CD14-positive monocyte (primary cell): ENCODE data around the gene RAMP2. TPM values are rescaled to one million over a fixed set of nuclear protein-coding genes. Genes with fewer than 3 reads are reported as not detected.
A peak's percentile ranks its signal among the peaks of the same experiment; 100 is the strongest.
"Not testable (repeated sequence)": the region's sequence is repeated elsewhere in the genome, so short reads cannot be mapped to it uniquely, and the experiment has no call there.

Experiments
- DNase-seq, 3 donors: peaks; one replicate each; pipeline ENCODE4 v3.0.0-alpha.2; 2011 to 2022
- H2AFZ ChIP-seq: 2 replicates; pipeline ENCODE4 v1.6.0; 2012; ENCODE audit warnings: mild to moderate bottlenecking, low read depth, low read length, inconsistent platforms; ENCODE audit not compliant: insufficient read depth, poor library complexity, severe bottlenecking
- H3K27ac ChIP-seq, 2 donors: 1 replicate in 1 of 2; 2 replicates in 1 of 2; pipeline ENCODE4 v1.5.1; 2012 to 2013; ENCODE audit warnings: low read length in 2 of 2, control low read depth in 1 of 2, inconsistent platforms in 1 of 2, low read depth in 1 of 2, mild to moderate bottlenecking in 1 of 2
- H3K27me3 ChIP-seq, 2 donors: one replicate each; pipeline versions ENCODE4 v1.6.0 to v1.6.1; 2011 to 2013; ENCODE audit warnings: low read length in 2 of 2; ENCODE audit not compliant: control insufficient read depth in 2 of 2, insufficient read depth in 2 of 2
- H3K36me3 ChIP-seq, 2 donors: replicated peaks in 1 of 2; 1 replicate in 1 of 2; 2 replicates in 1 of 2; pipeline versions ENCODE4 v1.5.1 to v1.6.1; 2012 to 2013; ENCODE audit warnings: low read length in 2 of 2, control low read depth in 1 of 2, inconsistent platforms in 1 of 2, mild to moderate bottlenecking in 1 of 2; ENCODE audit not compliant: insufficient read depth in 2 of 2, control insufficient read depth in 1 of 2
- H3K4me1 ChIP-seq, 2 donors: 1 replicate in 1 of 2; 2 replicates in 1 of 2; pipeline versions ENCODE4 v1.5.1 to v1.6.1; 2012 to 2013; ENCODE audit warnings: low read length in 2 of 2, control low read depth in 1 of 2, inconsistent platforms in 1 of 2, mild to moderate bottlenecking in 1 of 2, moderate library complexity in 1 of 2; ENCODE audit not compliant: insufficient read depth in 2 of 2, control insufficient read depth in 1 of 2
- H3K4me2 ChIP-seq: replicated peaks from 2 replicates; pipeline ENCODE3; 2012; ENCODE audit warnings: low read length, moderate library complexity, mild to moderate bottlenecking; ENCODE audit not compliant: poor library complexity, severe bottlenecking; ENCODE audit errors: extremely low read depth
- H3K4me3 ChIP-seq, 3 experiments: fragments of 200-600 bp in 1 of 3; sonication (generic) in 1 of 3; replicated peaks in 1 of 3; 1 replicate in 2 of 3; 2 replicates in 1 of 3; pipeline ENCODE4 v1.5.1; 2011 to 2013; ENCODE audit warnings: low read length in 3 of 3, mild to moderate bottlenecking in 3 of 3, control low read depth in 2 of 3, low read depth in 2 of 3, inconsistent platforms in 1 of 3, moderate library complexity in 1 of 3
- H3K79me2 ChIP-seq: 2 replicates; pipeline ENCODE4 v1.6.0; 2012; ENCODE audit warnings: mild to moderate bottlenecking, control low read depth, inconsistent platforms, low read length, moderate library complexity; ENCODE audit not compliant: insufficient read depth
- H3K9ac ChIP-seq: 2 replicates; pipeline ENCODE4 v1.6.0; 2017; ENCODE audit warnings: low read length, mild to moderate bottlenecking; ENCODE audit not compliant: insufficient read depth, poor library complexity, severe bottlenecking
- H3K9me3 ChIP-seq, 2 donors: replicated peaks in 1 of 2; 1 replicate in 1 of 2; 2 replicates in 1 of 2; pipeline versions ENCODE4 v1.5.1 to v1.6.1; 2012 to 2013; ENCODE audit warnings: low read length in 2 of 2, control low read depth in 1 of 2; ENCODE audit not compliant: control insufficient read depth in 1 of 2, insufficient read depth in 1 of 2
- H4K20me1 ChIP-seq: 2 replicates; pipeline ENCODE4 v1.6.0; 2012; ENCODE audit warnings: mild to moderate bottlenecking, low read length, control low read depth, moderate library complexity; ENCODE audit not compliant: insufficient read depth
- H3K27ac Mint-ChIP-seq, 7 donors: one replicate each; pipeline ENCODE4 v1.8.0; 2020; ENCODE audit warnings: mild to moderate bottlenecking in 7 of 7, mixed read lengths in 7 of 7, moderate library complexity in 6 of 7, inconsistent platforms in 2 of 7
- H3K27me3 Mint-ChIP-seq, 3 donors: one replicate each; pipeline ENCODE4 v1.8.0; 2021 to 2022; ENCODE audit warnings: low read depth in 3 of 3, mild to moderate bottlenecking in 3 of 3, mixed read lengths in 3 of 3, moderate library complexity in 3 of 3, inconsistent platforms in 1 of 3
- H3K36me3 Mint-ChIP-seq, 2 donors: one replicate each; pipeline ENCODE4 v1.8.0; 2020; ENCODE audit warnings: mixed read lengths in 2 of 2, inconsistent platforms in 1 of 2, mild to moderate bottlenecking in 1 of 2
- H3K4me1 Mint-ChIP-seq: one replicate; pipeline ENCODE4 v1.8.0; 2020; ENCODE audit warnings: mild to moderate bottlenecking, mixed read lengths
- H3K4me3 Mint-ChIP-seq, 2 donors: one replicate each; pipeline ENCODE4 v1.8.0; 2020; ENCODE audit warnings: mild to moderate bottlenecking in 2 of 2, mixed read lengths in 2 of 2, moderate library complexity in 1 of 2
- H3K9me3 Mint-ChIP-seq, 7 donors: one replicate each; pipeline ENCODE4 v1.8.0; 2020 to 2022; ENCODE audit warnings: mixed read lengths in 7 of 7, mild to moderate bottlenecking in 6 of 7, moderate library complexity in 6 of 7, inconsistent platforms in 2 of 7
- WGBS: methylation state at CpG from one replicate; pipeline ENCODE4 v1.1.5; 2013; ENCODE audit warnings: missing lambda C conversion rate; ENCODE audit not compliant: insufficient coverage; 5-methylcytosine and 5-hydroxymethylcytosine counted together
- intact Hi-C, 2 donors: fragments of 100-400 bp; cut with micrococcal nuclease; formaldehyde crosslinking; loops; one replicate each; pipeline versions ENCODE4 v1.15.0 to v1.15.1; 2023
- polyA plus RNA-seq, 3 donors: library from polyadenylated mRNA; depleted of rRNA in 1 of 3; unstranded in 2 of 3; stranded (reverse) in 1 of 3; fragments of 300-500 nt in 2 of 3; fragments of >200 nt in 1 of 3; fragmentation: Illumina TruSeq in 2 of 3; gene quantifications; 1 replicate in 2 of 3; 2 replicates in 1 of 3; pipeline ENCODE4 v1.2.3, GENCODE V29; 2012 to 2021
- TF ChIP-seq, protein P1 (sequence below): fragments of 200-600 bp; IDR thresholded peaks from one replicate; pipeline ENCODE4 v1.8.0; 2022; ENCODE audit warnings: antibody characterized with exemption, mild to moderate bottlenecking

The RAMP2 gene
- polyA plus RNA-seq, 3 donors, result not detected

GRCh38 chr17:42725143-42725542, 35.9 kb upstream of the RAMP2 start:
- Mint-ChIP-seq H3K4me3 (no peak overlapping the region), H3K27me3 (no peaks in the 10 kb centered on the region), H3K36me3 (peaks cover 65 to 93% of the 10 kb centered on the region in 2 donors), H3K9me3 (no peaks in the 10 kb centered on the region), H3K27ac (no peak overlapping the region), H3K4me1 (no peaks in the 10 kb centered on the region)
- no peaks in the 10 kb centered on the region for H3K79me2 ChIP-seq
- H3K27ac ChIP-seq, result no peak overlapping the region
- H3K9ac ChIP-seq, result no peak overlapping the region
- peaks cover 11% of the 10 kb centered on the region for H4K20me1 ChIP-seq
- H3K9me3 ChIP-seq, result no peaks in the 10 kb centered on the region
- intact Hi-C loops, result loop anchor here in 1 of 2 donors (2.0 to 10.0 kb wide), 2 partner anchors 38 to 210 kb away; no protein-coding TSS in a partner anchor
- no peaks in the 10 kb centered on the region for H3K27me3 ChIP-seq
- WGBS, result 100% methylated on average over 1 of the region's 6 CpGs
- no peak overlapping the region for H3K4me2 ChIP-seq
- DNase-seq, result no peak
- H3K36me3 ChIP-seq, result peaks cover 63 to 87% of the 10 kb centered on the region in 2 donors
- H2AFZ ChIP-seq, result no peak overlapping the region
- H3K4me1 ChIP-seq, result no peaks in the 10 kb centered on the region
- no peak overlapping the region for H3K4me3 ChIP-seq
- TF ChIP-seq, protein P1, sequence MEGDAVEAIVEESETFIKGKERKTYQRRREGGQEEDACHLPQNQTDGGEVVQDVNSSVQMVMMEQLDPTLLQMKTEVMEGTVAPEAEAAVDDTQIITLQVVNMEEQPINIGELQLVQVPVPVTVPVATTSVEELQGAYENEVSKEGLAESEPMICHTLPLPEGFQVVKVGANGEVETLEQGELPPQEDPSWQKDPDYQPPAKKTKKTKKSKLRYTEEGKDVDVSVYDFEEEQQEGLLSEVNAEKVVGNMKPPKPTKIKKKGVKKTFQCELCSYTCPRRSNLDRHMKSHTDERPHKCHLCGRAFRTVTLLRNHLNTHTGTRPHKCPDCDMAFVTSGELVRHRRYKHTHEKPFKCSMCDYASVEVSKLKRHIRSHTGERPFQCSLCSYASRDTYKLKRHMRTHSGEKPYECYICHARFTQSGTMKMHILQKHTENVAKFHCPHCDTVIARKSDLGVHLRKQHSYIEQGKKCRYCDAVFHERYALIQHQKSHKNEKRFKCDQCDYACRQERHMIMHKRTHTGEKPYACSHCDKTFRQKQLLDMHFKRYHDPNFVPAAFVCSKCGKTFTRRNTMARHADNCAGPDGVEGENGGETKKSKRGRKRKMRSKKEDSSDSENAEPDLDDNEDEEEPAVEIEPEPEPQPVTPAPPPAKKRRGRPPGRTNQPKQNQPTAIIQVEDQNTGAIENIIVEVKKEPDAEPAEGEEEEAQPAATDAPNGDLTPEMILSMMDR, result no peak

DNA sequence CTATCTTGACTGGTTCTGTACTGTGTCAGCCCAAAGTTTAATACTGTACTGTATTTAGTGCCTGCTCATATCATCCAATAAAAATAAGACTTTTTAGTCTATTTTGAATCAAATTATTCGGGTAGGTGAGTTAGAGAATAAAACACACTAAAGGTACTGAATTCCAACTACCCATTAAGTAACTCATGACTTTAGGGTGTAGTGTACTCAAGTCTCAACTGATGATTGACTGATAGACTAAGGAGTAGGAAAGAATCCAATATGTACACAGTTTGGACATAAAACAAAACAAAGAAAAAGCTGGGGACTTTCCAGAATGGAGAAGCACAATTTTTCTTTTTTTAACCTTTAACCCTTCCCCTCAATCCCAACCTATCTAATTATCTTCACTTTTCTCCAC, 20.3 kb upstream of the RAMP2 start:
- Histone ChIP-seq H3K36me3 (peaks cover 0 to 4% of the 10 kb centered on the region in 2 donors), H3K9me3 (no peaks in the 10 kb centered on the region), H3K27me3 (peaks cover 0 to under 1% of the 10 kb centered on the region in 2 donors), H4K20me1 (peaks cover 77% of the 10 kb centered on the region), H2AFZ (no peak overlapping the region), H3K9ac (no peak overlapping the region), H3K4me3 (no peak overlapping the region), H3K79me2 (peaks cover 47% of the 10 kb centered on the region), H3K4me2 (no peak overlapping the region), H3K4me1 (peaks cover 19 to 24% of the 10 kb centered on the region in 2 donors), H3K27ac (no peak overlapping the region)
- Mint-ChIP-seq H3K9me3 (peaks cover 0 to 3% (median 0%) of the 10 kb centered on the region in 7 donors), H3K36me3 (peaks cover 0 to 5% of the 10 kb centered on the region in 2 donors), H3K4me1 (peaks cover 22% of the 10 kb centered on the region), H3K27ac (no peak overlapping the region), H3K4me3 (no peak overlapping the region), H3K27me3 (peaks cover 0 to 5% (median 5%) of the 10 kb centered on the region in 3 donors)
- WGBS, result no CpG with 5 or more reads among the region's 1 CpG
- intact Hi-C loops, result no loop called here
- DNase-seq, result no peak
- TF ChIP-seq, protein P1, result no peak

- WGBS, result 100% methylated on average over 4 of the region's 11 CpGs
Measured at GRCh38 chr17:42742916-42743315, 18.1 kb upstream of the RAMP2 start.

More at GRCh38 chr17:42742916-42743315, 18.1 kb upstream of the RAMP2 start:
- DNase-seq, H3K27ac ChIP-seq, H3K36me3 Mint-ChIP-seq, H3K36me3 ChIP-seq, H3K27me3 ChIP-seq, H3K9me3 ChIP-seq, intact Hi-C loops, H3K4me2 ChIP-seq, H3K4me3 Mint-ChIP-seq, H3K9me3 Mint-ChIP-seq, H2AFZ ChIP-seq, H3K4me3 ChIP-seq, H3K9ac ChIP-seq: not testable (repeated sequence)
- H3K27ac Mint-ChIP-seq, result peak overlapping the region in 1 of 7 donors; percentile 44
- H4K20me1 ChIP-seq, result peaks cover 57% of the 10 kb centered on the region
- peaks cover 8 to 14% (median 12%) of the 10 kb centered on the region in 3 donors for H3K27me3 Mint-ChIP-seq
- peaks cover 40% of the 10 kb centered on the region for H3K79me2 ChIP-seq
- H3K4me1 ChIP-seq, result peaks cover 15 to 18% of the 10 kb centered on the region in 2 donors
- peaks cover 15% of the 10 kb centered on the region for H3K4me1 Mint-ChIP-seq
